ENCODE data around the gene XXYLT1.

- TF ChIP-seq CTCF (IDR thresholded peaks at IDR 0.05) (no peak), POLR2A (IDR thresholded peaks at IDR 0.05) (no peak)
Observed at GRCh38 chr3:195263193-195263924, 7.6 kb downstream of the XXYLT1 start.
